Measurements from ENCODE around the gene ZDHHC12. TPM values are rescaled to one million over a fixed set of nuclear protein-coding genes. Genes with fewer than 3 reads are reported as not detected.
A peak's percentile ranks its signal among the peaks of the same experiment; 100 is the strongest.

The ZDHHC12 gene
- total and polyA plus RNA-seq, 4 donors, result 24.7 to 48.2 (median 30.3) TPM

- DNase-seq (ENCODE audit: low spot score), result no peak
- Histone ChIP-seq H3K9ac (ENCODE audit: low read depth in 1 of 2, low read length in 2 of 2) (peak overlapping the region; percentile 95 to 96), H3K27me3 (ENCODE audit: control insufficient read depth in 4 of 4, insufficient read depth in 4 of 4, low read length in 3 of 4) (no peaks in the 10 kb centered on the region)
Measured at GRCh38 chr9:128771094-128771721, 47.3 kb upstream of the ZDHHC12 start.

GRCh38 chr9:128770286-128771030 is 46.5 kb upstream of the ZDHHC12 start:
- Histone ChIP-seq H3K36me3 (ENCODE audit: control insufficient read depth in 4 of 4, insufficient read depth in 3 of 4, low read depth in 1 of 4, low read length in 3 of 4) (peaks cover 0 to 2% (median 0%) of the 10 kb centered on the region in 4 donors), H3K4me1 (ENCODE audit: control insufficient read depth in 4 of 4, insufficient read depth in 4 of 4, low read length in 3 of 4) (peaks cover 3 to 50% (median 34%) of the 10 kb centered on the region in 4 donors), H3K4me3 (ENCODE audit: low read depth in 1 of 3, low read length in 3 of 3) (peak overlapping the region; percentile 92 to 96 (median 94)), H3K27ac (ENCODE audit: low read depth in 1 of 2, low read length in 2 of 2) (peak overlapping the region; percentile 77 to 94), H3K27me3 (ENCODE audit: control insufficient read depth in 4 of 4, insufficient read depth in 4 of 4, low read length in 3 of 4) (no peaks in the 10 kb centered on the region), H3K9ac (ENCODE audit: low read depth in 1 of 2, low read length in 2 of 2) (peak overlapping the region; percentile 95 to 96), H3K9me3 (ENCODE audit: control insufficient read depth in 4 of 4, low read length in 3 of 4) (no peaks in the 10 kb centered on the region)
- DNase-seq (ENCODE audit: low spot score), result no peak
- TF ChIP-seq HNF4A (conservative IDR thresholded peaks at IDR 0.05) (peak in 1 of 2 donors; percentile 9), TAF1 (conservative IDR thresholded peaks at IDR 0.05) (no peak)
- 45% methylated on average over 11 of the region's 11 CpGs for WGBS

More at GRCh38 chr9:128771094-128771721, 47.3 kb upstream of the ZDHHC12 start:
- WGBS, result under 1% methylated on average over 28 of the region's 28 CpGs
- Histone ChIP-seq H3K4me3 (ENCODE audit: low read depth in 1 of 3, low read length in 3 of 3) (peak overlapping the region; percentile 92 to 96 (median 94)), H3K36me3 (ENCODE audit: control insufficient read depth in 4 of 4, insufficient read depth in 3 of 4, low read depth in 1 of 4, low read length in 3 of 4) (peaks cover 0 to 2% (median 0%) of the 10 kb centered on the region in 4 donors), H3K27ac (ENCODE audit: low read depth in 1 of 2, low read length in 2 of 2) (peak overlapping the region; percentile 77 to 94), H3K4me1 (ENCODE audit: control insufficient read depth in 4 of 4, insufficient read depth in 4 of 4, low read length in 3 of 4) (peaks cover 3 to 44% (median 29%) of the 10 kb centered on the region in 4 donors), H3K9me3 (ENCODE audit: control insufficient read depth in 4 of 4, low read length in 3 of 4) (no peaks in the 10 kb centered on the region)
- TF ChIP-seq RAD21 (IDR thresholded peaks at IDR 0.05) (no peak), FOXA2 (IDR thresholded peaks at IDR 0.05) (no peak), GABPA (IDR thresholded peaks at IDR 0.05 in 1 of 2, conservative IDR thresholded peaks at IDR 0.05 in 1 of 2) (no peak)

- H3K9me3 ChIP-seq (ENCODE audit: control insufficient read depth in 4 of 4, low read length in 3 of 4), result no peaks in the 10 kb centered on the region
- WGBS, result 88% methylated on average over 6 of the region's 6 CpGs
Measured at GRCh38 chr9:128768606-128769005, 44.7 kb upstream of the ZDHHC12 start.

More at GRCh38 chr9:128768606-128769005, 44.7 kb upstream of the ZDHHC12 start:
- Histone ChIP-seq H3K4me3 (ENCODE audit: low read depth in 1 of 3, low read length in 3 of 3) (no peak overlapping the region), H3K27me3 (ENCODE audit: control insufficient read depth in 4 of 4, insufficient read depth in 4 of 4, low read length in 3 of 4) (no peaks in the 10 kb centered on the region), H3K4me1 (ENCODE audit: control insufficient read depth in 4 of 4, insufficient read depth in 4 of 4, low read length in 3 of 4) (peaks cover 14 to 68% (median 52%) of the 10 kb centered on the region in 4 donors), H3K36me3 (ENCODE audit: control insufficient read depth in 4 of 4, insufficient read depth in 3 of 4, low read depth in 1 of 4, low read length in 3 of 4) (peaks cover 0 to 2% (median 0%) of the 10 kb centered on the region in 4 donors), H3K27ac (ENCODE audit: low read depth in 1 of 2, low read length in 2 of 2) (no peak overlapping the region), H3K9ac (ENCODE audit: low read depth in 1 of 2, low read length in 2 of 2) (no peak overlapping the region)
- DNase-seq (ENCODE audit: low spot score), result peak; percentile 58
- TF ChIP-seq, protein P1, sequence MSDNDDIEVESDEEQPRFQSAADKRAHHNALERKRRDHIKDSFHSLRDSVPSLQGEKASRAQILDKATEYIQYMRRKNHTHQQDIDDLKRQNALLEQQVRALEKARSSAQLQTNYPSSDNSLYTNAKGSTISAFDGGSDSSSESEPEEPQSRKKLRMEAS (IDR thresholded peaks at IDR 0.05), result no peak
- TF ChIP-seq TAF1 (conservative IDR thresholded peaks at IDR 0.05) (no peak), SP1 (IDR thresholded peaks at IDR 0.05) (no peak), RAD21 (IDR thresholded peaks at IDR 0.05) (no peak), FOXA2 (IDR thresholded peaks at IDR 0.05) (no peak), RXRA (IDR thresholded peaks at IDR 0.05) (no peak), ZBTB33 (IDR thresholded peaks at IDR 0.05) (no peak), HNF4A (conservative IDR thresholded peaks at IDR 0.05) (no peak)

All from liver (tissue), 9 donors.